T-helper 1 cell treated with Interleukin-12 subunit alpha and Interleukin-12 subunit beta and Interleukin-4 antibody, amounts not matched to agents 30 ng/mL and 1 ng/mL, for 36 hours (primary cell): ENCODE data around the gene FAM110A. TPM values are rescaled to one million over a fixed set of nuclear protein-coding genes. Genes with fewer than 3 reads are reported as not detected.

ENCODE experiments used
- intact Hi-C: fragments of 100-400 bp; cut with micrococcal nuclease; formaldehyde crosslinking; loops from one replicate; pipeline ENCODE4 v1.15.1; 2024
- total RNA-seq: library from RNA; stranded (reverse); gene quantifications from 2 replicates; pipeline ENCODE4 v1.2.3, GENCODE V29; 2022

FAM110A gene
- total RNA-seq, 1 donor from 2014 or later = 28.3 TPM

GRCh38 chr20:869606-870005, 36.1 kb downstream of the FAM110A start:
- intact Hi-C loops = no loop called here

DNA sequence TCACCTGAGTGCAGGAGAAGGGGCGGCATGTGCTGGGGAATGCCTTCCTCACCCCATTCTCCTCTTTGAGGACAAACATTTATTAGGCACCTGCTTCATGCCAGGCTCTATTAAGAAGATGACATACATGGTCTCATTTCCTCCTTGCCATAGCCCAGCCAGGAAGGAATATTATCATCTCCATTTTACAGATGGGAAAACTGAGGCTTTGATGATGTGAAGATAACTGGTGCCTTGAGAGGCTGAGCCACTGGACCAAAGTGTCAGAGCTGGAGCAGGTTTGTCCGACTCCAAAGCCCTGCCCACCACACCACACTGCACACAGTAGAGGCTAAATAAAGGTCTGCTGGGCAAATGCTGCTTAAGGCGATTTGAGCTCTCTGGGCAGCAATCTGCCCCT, 37.2 kb downstream of the FAM110A start:
- intact Hi-C loops = no loop called here

DNA sequence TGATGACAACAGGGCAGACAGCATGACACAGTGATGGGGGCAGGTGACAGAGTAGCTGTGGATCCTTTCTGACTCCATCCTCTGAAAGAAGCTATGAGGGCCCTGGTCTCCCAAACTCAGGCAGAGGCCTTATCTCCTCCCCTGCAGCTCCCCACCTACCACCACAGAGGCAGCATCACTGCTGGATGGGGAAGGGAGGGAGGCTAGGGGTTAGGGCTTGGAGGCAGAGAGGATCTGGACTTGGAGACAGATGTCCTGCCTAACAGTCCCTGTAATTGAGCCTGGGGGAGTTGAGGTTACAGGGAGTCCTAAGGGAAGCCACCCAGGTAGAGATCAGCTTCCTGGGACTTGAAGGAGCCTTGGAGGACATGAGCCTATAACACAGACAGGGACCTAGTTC, 37.9 kb downstream of the FAM110A start:
- intact Hi-C loops = no loop called here

DNA sequence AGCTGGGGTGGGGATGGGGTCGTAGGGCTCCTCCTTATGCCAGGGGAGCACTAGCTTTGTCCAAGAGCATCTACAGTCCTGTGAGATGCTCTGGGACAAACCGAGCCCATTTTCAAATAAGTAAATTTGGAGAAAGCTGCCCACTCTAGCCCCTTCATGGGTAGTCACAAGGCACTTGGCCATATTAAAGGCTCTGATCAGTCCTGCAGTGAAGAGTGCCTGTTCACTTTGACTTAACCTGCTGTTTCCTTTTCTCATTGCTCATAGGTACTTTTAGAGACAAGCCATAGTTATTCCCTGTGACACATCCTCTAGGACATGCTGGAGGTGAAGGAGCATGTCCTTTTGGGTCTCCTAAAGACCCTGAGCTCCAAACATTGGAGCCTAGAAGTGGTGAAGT, 38.4 kb downstream of the FAM110A start:
- intact Hi-C loops = no loop called here

DNA sequence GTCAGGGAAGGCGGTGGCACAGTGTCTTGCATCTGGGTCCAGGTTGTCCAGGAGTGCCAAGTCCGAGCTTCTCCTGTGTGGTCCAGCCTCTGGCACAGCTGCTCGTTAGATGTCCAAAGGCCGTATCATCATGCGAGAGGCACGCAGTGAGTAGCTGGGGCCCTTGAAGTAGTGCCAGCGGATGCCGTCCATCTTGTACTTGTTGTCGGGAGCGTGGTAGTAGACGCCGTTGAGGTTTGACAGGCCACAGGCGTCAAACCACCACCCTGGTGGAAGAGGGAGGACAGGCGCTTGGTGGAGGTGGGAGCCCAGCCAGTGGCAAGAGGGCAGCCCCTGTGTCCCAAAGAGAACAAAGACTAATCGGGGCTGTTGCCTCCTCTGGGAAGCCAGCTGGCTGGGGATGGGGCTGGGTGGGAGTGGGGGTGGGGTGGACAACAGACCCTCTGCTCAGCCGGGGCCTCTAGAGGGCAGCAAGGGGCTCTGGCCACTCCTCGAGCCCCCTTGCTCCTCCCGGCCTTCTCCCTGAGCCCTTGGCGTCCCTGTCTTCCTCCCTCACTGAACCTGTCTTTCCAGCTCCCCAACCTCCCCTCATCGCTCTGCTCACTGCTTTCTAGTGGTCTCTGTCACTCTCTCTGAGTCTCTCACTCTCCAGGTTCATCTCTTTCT, 39.5 kb downstream of the FAM110A start:
- intact Hi-C loops = no loop called here

- intact Hi-C loops = no loop called here
Measured at GRCh38 chr20:873875-874607, 40.5 kb downstream of the FAM110A start.

DNA sequence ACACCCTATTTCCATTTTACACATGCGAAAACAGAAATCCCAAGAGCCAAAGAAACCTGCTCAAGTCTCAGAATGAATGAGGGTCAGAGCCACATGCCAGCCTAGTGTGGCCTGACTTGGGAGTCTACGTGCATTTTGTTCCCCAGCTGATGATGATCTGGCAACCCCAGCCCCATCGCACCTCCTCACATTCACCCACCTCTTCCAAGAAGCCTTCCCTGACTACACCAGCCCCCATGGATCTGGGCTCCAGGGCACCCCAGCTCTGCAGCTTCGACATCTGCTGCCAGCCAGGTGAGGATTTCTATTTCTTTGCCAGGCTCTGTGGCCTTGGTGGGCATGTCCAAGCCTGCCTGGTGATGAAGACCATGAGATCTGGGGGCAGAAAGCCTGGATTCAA, 41.6 kb downstream of the FAM110A start:
- intact Hi-C loops = no loop called here

DNA sequence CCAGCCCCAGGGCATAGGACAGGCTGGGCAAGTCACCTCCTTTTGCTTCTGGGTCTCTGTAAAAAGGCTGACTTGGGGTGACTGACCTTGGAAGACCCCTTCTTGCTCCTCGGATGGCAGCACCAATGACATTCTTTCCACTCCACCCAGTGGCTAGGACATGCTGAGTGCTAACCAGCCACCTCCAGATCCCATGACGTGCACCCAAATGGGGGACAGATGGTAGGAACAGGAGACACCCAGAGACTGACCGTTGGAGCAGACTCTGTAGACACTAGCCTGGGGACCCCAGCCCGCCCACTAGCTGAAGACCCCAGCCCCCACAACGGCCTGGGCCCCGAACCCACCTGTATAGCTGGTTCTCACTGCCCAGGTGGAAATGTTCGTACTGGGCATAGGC, 44.3 kb downstream of the FAM110A start:
- intact Hi-C loops = no loop called here

- intact Hi-C loops = no loop called here
Measured at GRCh38 chr20:878511-879307, 45.2 kb downstream of the FAM110A start.

DNA sequence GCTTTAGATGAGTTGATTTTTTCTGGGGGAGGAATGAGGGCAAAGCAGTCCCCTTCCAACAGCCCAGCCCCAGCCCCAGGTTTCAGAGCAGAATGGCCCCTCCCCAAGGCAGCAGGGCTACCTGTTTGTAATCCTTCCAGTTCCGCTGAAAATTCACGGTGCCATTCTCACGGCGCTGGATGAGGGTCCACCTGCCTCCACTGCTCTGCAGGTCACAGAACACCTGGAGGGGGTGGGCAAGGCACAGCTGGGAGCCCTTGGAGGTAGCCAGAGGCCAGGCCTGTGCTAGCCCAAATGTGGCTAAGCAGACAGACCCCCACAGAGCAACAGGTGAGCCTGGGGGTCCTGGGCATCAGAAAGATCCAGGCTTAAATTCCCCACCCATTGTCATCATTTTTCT, 46.1 kb downstream of the FAM110A start:
- intact Hi-C loops = loop anchor here (10.0 kb wide), 1 partner anchor 75 kb away; no protein-coding TSS in a partner anchor

DNA sequence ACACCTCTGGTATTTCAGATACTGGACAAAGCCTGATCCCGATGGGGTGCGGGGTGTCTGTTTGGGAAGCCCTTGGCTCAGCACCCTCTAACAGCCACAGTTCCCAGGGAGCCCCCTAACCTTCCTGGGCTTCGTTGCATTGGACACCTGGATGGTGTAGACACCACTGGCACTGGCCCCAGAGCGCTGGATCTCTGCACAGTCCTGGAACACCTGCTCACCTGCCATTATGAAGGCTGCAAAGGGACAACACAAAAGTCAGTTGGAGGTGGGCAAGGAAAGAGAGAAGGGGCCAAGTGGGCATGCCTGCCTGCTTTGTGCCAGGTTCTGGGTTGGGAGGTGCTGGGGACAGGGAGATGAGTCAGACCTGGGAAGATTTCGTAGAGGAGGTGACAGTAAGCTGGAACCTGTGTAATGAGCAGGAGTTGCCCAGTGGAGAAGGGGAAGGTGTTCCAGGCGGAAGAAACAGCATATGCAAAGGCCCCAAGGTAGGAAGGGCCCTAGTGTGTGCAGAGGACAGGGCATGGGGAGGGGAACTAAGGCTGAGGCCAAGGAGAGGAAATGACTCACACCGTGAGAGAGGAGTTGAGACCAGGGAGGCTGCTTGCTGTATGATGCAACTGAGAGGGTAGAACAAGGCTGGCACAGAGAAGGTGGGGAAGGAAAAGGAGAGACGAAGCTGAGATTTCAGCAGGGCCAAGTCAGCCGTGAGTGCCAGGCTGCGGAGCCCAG, 47.7 kb downstream of the FAM110A start:
- intact Hi-C loops = loop anchor here (10.0 kb wide), 1 partner anchor 74 kb away; no protein-coding TSS in a partner anchor

DNA sequence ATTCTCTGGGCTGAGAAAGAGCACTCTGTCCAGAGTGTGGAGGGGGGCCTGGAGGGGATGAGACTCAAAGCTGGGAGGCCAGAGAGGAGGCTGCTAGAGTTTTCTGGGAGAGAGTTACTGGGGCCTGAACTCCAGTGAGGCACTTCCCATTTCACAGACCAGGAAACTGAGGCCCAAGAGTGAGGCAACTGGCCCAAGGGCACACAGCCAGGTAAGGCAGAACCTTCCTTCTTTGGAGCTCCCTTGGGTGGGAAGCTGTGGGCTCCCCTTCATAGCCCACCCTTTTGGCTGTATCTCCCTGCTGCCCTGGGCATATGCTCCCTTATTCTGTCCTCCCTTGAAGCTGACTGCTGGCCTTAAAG, 48.2 kb downstream of the FAM110A start:
- intact Hi-C loops = loop anchor here (10.0 kb wide), 1 partner anchor 73 kb away; no protein-coding TSS in a partner anchor

DNA sequence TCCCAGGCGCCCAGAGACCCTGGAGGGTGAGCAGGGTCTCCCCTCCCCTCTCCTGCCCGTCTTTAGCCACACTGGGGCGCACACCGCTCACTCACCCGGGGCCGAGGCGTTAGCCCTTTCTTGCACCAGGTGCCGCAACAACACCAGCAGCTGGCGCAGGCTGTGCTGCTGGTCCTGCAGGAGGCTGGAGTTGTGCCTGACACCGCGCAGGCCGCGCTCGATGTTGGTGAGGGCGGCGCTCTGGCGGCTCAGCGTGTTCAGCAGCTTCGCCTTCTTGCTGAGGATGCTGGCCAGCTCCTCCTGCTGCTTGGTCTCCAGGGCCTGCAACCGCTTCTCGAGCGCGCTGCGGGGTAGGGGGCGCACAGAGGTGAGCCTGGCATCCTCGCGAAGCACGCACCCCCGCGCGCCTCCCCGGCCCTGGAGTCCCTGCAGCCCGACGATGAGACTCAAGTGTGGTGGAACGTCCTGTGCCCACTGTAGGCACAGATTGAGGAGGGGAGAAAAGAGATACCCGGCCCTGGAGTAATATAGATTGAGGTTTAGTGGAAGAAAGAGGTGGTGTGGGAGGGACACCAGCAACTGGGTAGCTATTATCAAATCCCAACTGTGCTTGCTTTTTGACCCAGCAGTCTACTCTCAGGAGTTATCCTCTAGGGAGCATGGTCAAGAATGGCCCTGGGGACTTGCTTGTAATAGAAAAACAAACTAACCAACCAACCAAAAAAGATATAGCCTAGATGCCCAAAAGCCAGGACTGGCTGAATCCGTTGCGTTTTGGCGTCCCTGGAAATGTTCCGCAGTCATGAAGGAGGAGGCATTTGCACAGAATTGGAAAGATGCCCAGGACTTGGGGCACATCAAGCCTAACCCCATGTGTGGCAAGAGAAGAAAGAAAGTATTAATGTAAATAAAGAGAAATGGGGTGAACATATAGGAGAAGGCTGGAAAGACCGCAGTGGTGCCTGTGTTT, 51.8 kb downstream of the FAM110A start:
- intact Hi-C loops = loop anchor here (5.0 to 10.0 kb wide), 2 partner anchors 68 to 70 kb away; no protein-coding TSS in a partner anchor

DNA sequence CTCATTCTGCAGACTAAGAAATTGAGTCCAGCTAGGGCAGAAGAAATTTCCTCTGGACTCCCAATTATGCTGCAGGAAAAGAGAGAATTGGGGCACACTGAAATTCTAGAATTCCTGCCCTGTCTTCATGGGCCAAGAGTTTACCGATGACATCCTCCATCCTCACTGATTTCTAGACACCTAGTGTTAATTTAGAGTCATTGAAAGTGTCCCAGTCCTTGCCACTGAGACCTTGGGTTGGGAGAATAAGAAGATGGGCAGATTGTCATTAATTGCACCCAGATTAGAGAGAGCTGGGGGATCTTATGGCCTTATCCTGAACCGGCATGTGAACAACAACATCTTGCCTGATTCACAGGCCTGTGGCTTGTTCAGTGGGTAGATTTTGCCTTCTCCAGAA, 53.6 kb downstream of the FAM110A start:
- intact Hi-C loops = loop anchor here (5.0 to 10.0 kb wide), 2 partner anchors 68 to 70 kb away; no protein-coding TSS in a partner anchor

GRCh38 chr20:888057-888456, 54.5 kb downstream of the FAM110A start:
- intact Hi-C loops = loop anchor here (5.0 to 10.0 kb wide), 2 partner anchors 67 to 71 kb away; no protein-coding TSS in a partner anchor

- intact Hi-C loops = loop anchor here (5.0 to 10.0 kb wide), 2 partner anchors 66 to 72 kb away; no protein-coding TSS in a partner anchor
Measured at GRCh38 chr20:889106-889505, 55.6 kb downstream of the FAM110A start.

- intact Hi-C loops = loop anchor here (5.0 to 10.0 kb wide), 2 partner anchors 65 to 73 kb away; no protein-coding TSS in a partner anchor
Measured at GRCh38 chr20:889932-890463, 56.5 kb downstream of the FAM110A start.

DNA sequence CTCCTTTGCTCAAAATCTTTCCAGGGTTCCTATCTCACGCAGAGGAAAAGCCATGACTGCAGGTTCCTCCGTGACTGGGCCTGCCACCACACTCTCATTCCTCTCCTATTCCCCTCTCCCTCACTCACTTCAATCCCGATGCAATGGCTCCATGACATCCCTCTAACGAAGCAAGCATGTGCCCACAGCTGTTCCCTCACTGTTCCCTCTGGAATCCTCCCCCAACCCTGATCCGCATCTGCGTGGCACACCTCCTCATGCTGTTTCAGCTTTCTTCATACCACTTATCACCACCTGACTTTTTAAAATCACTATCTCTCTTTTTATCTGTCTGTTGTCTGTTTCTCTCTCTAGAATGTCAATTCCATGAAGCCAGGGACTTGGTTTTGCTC, 57.1 kb downstream of the FAM110A start:
- intact Hi-C loops = no loop called here

DNA sequence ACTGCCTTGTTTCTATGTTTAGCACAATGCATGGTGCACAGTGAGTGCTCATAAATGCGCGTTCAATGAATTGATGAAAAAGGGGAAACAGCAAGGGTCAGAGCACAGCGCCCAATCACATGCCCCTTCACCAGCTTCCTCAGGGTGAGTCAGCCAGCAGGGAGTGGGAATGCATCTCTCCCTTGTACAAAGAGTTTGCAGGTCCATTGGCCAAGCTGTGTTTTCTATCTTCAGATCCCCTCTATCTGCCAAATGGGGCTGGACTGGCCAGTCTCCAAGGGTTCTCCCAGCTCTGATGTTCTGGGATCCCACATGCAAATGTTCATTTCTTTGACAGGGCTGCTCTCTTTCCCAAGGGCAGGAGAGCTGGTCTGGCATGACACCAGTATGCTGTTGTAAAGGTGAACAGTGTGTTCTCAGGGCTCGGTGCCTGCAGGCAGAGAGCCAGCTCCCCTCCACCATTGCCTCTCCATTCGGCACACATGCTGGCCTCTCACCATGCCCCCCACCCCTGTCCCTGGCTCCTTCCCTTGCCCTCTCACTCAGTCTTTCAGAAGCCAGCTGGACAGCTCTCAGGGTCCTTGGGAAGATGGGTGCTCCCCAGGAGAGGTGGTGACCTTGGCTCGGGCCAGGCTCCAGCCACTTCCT, 57.7 kb downstream of the FAM110A start:
- intact Hi-C loops = no loop called here
